Ishikawa (cell line): Measurements from ENCODE around the gene MYRFL.

Experiments
- CEBPB ChIP-seq: IDR thresholded peaks from 2 replicates; pipeline ENCODE4 v1.6.1; 2012
- CREB1 ChIP-seq: IDR thresholded peaks from 2 replicates; pipeline ENCODE4 v1.6.1; 2012; ENCODE audit warnings: low read depth
- EGR1 ChIP-seq: IDR thresholded peaks from 2 replicates; pipeline ENCODE4 v1.6.1; 2012
- EP300 ChIP-seq: IDR thresholded peaks from 2 replicates; pipeline ENCODE4 v1.6.1; 2012; ENCODE audit warnings: borderline replicate concordance
- FOXM1 ChIP-seq: IDR thresholded peaks from 2 replicates; pipeline ENCODE4 v1.6.1; 2012; ENCODE audit warnings: low read depth, borderline replicate concordance
- NFIC ChIP-seq: IDR thresholded peaks from 2 replicates; pipeline ENCODE4 v1.6.1; 2012
- RAD21 ChIP-seq: IDR thresholded peaks from 2 replicates; pipeline ENCODE4 v1.6.1; 2012; ENCODE audit warnings: low read depth
- TAF1 ChIP-seq: IDR thresholded peaks from 2 replicates; pipeline ENCODE4 v1.6.1; 2012; ENCODE audit warnings: low read depth, mild to moderate bottlenecking
- TCF12 ChIP-seq: IDR thresholded peaks from 2 replicates; pipeline ENCODE4 v1.6.1; 2012; ENCODE audit warnings: low read depth
- TEAD4 ChIP-seq: IDR thresholded peaks from 2 replicates; pipeline ENCODE4 v1.6.1; 2012
- YY1 ChIP-seq: IDR thresholded peaks from 2 replicates; pipeline ENCODE4 v1.6.1; 2012; ENCODE audit warnings: low read depth
- ZBTB7A ChIP-seq: IDR thresholded peaks from 2 replicates; pipeline ENCODE4 v1.6.1; 2012; ENCODE audit warnings: low read depth
- TF ChIP-seq, protein P1 (sequence below): IDR thresholded peaks from 2 replicates; pipeline ENCODE4 v1.6.1; 2012
- TF ChIP-seq, protein P2 (sequence below): IDR thresholded peaks from 2 replicates; pipeline ENCODE4 v1.6.1; 2012; ENCODE audit warnings: low read depth, mild to moderate bottlenecking
- TF ChIP-seq, protein P3 (sequence below): IDR thresholded peaks from 2 replicates; pipeline ENCODE4 v1.6.1; 2012

The MYRFL gene

DNA sequence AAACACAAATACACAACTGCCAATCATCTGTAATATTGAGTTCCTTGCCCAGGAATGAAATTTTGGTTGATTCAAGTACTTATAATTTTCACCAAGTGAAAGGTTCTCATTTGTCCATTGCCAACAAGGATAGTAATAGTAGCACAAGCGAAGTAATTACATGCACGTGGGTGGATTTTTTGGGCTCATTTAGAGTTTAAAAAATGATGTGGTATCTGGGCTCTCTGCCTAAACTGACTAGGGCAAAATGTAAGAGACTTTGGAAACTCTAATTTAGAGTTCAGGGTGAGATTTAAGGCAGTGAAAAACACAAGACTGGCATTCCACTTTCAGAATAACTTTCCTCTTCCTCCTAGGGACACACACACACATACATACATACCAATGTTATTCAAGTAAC, 111.7 kb downstream of the MYRFL start:
- no peak for TF ChIP-seq TCF12
- TF ChIP-seq, protein P1, sequence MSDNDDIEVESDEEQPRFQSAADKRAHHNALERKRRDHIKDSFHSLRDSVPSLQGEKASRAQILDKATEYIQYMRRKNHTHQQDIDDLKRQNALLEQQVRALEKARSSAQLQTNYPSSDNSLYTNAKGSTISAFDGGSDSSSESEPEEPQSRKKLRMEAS = no peak
- TF ChIP-seq EGR1 = no peak
- TF ChIP-seq CREB1 = no peak
- no peak for TF ChIP-seq FOXM1
- no peak for TF ChIP-seq RAD21
- no peak for TF ChIP-seq TEAD4
- TF ChIP-seq NFIC = no peak
- no peak for TF ChIP-seq YY1
- TF ChIP-seq, protein P2, sequence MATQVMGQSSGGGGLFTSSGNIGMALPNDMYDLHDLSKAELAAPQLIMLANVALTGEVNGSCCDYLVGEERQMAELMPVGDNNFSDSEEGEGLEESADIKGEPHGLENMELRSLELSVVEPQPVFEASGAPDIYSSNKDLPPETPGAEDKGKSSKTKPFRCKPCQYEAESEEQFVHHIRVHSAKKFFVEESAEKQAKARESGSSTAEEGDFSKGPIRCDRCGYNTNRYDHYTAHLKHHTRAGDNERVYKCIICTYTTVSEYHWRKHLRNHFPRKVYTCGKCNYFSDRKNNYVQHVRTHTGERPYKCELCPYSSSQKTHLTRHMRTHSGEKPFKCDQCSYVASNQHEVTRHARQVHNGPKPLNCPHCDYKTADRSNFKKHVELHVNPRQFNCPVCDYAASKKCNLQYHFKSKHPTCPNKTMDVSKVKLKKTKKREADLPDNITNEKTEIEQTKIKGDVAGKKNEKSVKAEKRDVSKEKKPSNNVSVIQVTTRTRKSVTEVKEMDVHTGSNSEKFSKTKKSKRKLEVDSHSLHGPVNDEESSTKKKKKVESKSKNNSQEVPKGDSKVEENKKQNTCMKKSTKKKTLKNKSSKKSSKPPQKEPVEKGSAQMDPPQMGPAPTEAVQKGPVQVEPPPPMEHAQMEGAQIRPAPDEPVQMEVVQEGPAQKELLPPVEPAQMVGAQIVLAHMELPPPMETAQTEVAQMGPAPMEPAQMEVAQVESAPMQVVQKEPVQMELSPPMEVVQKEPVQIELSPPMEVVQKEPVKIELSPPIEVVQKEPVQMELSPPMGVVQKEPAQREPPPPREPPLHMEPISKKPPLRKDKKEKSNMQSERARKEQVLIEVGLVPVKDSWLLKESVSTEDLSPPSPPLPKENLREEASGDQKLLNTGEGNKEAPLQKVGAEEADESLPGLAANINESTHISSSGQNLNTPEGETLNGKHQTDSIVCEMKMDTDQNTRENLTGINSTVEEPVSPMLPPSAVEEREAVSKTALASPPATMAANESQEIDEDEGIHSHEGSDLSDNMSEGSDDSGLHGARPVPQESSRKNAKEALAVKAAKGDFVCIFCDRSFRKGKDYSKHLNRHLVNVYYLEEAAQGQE = no peak
- no peak for TF ChIP-seq EP300
- no peak for TF ChIP-seq ZBTB7A
- TF ChIP-seq CEBPB = no peak
- TF ChIP-seq, protein P3, sequence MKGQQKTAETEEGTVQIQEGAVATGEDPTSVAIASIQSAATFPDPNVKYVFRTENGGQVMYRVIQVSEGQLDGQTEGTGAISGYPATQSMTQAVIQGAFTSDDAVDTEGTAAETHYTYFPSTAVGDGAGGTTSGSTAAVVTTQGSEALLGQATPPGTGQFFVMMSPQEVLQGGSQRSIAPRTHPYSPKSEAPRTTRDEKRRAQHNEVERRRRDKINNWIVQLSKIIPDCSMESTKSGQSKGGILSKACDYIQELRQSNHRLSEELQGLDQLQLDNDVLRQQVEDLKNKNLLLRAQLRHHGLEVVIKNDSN = no peak
- no peak for TF ChIP-seq TAF1

DNA sequence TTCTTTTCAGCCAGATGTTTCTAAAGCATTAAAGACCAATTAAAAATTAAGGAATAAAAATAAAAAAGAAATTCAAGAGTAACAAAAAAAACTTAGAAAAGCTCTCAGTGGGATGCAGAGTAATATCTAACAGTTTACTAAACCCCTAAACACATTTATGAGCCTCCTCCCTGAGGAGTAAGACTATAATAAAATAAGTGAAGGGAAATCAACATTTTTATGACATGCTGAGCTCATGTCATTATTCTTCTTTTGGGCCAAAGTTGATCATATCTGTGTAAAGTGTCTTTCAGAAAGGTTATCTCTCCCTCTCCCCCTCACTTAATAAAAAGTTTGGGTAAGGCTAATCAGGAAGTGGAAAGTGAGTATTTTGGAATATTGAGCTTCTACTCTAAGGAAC, 122.1 kb downstream of the MYRFL start:
- no peak for TF ChIP-seq FOXM1
- TF ChIP-seq NFIC = no peak
- TF ChIP-seq, protein P3 = no peak
- no peak for TF ChIP-seq RAD21
- no peak for TF ChIP-seq EGR1
- TF ChIP-seq, protein P1 = no peak
- no peak for TF ChIP-seq YY1
- TF ChIP-seq, protein P2 = no peak
- TF ChIP-seq TAF1 = no peak
- no peak for TF ChIP-seq CEBPB

DNA sequence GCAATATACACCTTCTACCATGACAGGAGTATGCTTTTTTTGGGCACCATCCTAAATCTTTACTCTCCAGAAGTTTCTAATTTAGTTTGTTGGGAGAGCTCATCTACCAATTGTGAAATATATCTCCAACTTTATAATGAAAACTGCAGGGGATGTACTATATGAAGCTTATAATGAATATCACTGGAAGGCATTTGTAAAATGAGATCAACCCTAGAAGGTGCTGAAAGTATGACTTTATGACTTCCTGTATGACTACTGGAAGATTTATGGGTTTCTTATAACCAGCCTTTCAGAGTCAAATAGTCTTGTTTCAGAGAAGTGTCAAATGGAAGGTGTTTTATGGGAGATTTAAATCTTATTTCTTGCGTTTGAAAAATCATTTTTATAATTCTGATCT, 122.9 kb downstream of the MYRFL start:
- TF ChIP-seq, protein P1 = no peak
- TF ChIP-seq TAF1 (no peak), CEBPB (no peak), ZBTB7A (no peak), CREB1 (no peak), NFIC (no peak), EP300 (no peak), TCF12 (no peak), YY1 (no peak), FOXM1 (no peak)

DNA sequence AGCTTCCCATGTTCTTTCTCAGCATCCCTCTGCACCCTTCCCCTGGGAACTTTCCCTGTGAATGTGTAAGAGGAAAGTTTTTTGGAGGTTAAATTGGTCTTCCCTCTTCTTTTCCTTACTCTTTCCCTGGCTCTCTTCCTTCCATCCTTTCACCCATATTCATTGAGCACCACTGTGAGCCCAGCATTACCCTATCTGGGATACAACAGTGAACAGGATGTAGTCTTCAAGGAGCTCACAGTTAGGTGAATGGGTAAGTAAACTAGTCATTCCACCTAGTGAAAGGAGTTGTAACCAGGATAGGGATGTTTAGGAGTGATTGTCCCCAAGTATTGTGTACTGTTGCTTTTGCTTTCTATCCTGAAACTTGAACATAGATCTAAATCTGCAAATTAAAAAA, 123.8 kb downstream of the MYRFL start:
- no peak for TF ChIP-seq TEAD4
- no peak for TF ChIP-seq CREB1
- TF ChIP-seq YY1 = no peak
- no peak for TF ChIP-seq ZBTB7A
- TF ChIP-seq, protein P1 = no peak
- no peak for TF ChIP-seq TAF1
- no peak for TF ChIP-seq TCF12
- TF ChIP-seq EP300 = no peak
- no peak for TF ChIP-seq CEBPB
- TF ChIP-seq, protein P3 = no peak

DNA sequence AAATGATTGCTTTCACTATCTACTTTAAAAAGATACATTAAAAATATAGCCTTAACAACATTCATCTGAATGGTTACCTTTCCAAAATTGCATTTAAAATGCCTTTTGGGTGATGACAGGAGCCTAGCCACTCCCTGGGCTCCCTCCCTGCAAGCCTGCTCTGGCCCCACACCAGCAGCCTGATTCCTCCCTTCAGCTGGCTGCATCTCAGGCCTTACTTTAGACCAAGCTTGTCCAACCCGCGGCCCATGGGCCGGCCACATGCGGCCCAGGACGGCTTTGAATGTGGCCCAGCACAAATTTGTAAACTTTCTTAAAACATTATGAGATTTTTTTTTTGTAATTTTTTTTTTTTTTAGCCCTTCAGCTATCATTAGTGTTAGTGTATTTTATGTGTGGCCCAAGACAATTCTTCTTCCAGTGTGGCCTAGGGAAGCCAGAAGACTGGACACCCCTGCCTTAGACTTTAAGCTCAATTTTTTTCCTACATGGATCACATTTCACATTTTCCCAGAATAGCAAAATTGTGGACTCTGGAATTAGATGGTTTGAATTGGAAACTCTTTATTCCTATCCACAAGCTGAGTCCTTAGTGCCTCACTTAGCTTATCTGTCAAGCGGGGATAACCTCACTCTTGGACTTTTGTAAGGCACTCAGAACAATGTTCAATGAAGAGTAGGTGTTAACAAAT, 124.4 kb downstream of the MYRFL start:
- no peak for TF ChIP-seq EP300
- TF ChIP-seq RAD21 = no peak
- TF ChIP-seq CREB1 = no peak
- TF ChIP-seq, protein P2 = no peak
- TF ChIP-seq YY1 = no peak
- TF ChIP-seq, protein P1 = no peak
- TF ChIP-seq CEBPB = no peak
- no peak for TF ChIP-seq EGR1
- no peak for TF ChIP-seq TAF1
- no peak for TF ChIP-seq NFIC
- TF ChIP-seq, protein P3 = no peak
- TF ChIP-seq TCF12 = no peak
- no peak for TF ChIP-seq FOXM1
- TF ChIP-seq ZBTB7A = no peak
- no peak for TF ChIP-seq TEAD4
